Activated CD4-positive, alpha-beta memory T cell treated with anti-CD3 and anti-CD28 coated beads for 36 hours (primary cell): ENCODE measurements around the gene ZBTB25. TPM values are rescaled to one million over a fixed set of nuclear protein-coding genes. Genes with fewer than 3 reads are reported as not detected.

Source experiments
- CTCF ChIA-PET: fragments of 350-600 bp; sonication (Branson Sonifier 250); formaldehyde crosslinking; loops from one replicate; lab custom pipeline; 2021; ENCODE audit warnings: antibody characterized with exemption, inconsistent platforms; lab: Charles Lee
- POLR2A ChIA-PET: fragments of 350-600 bp; sonication (Branson Sonifier 250); formaldehyde crosslinking; loops from one replicate; lab custom pipeline; 2021; ENCODE audit warnings: antibody characterized with exemption; lab: Charles Lee
- DNase-seq: peaks from one replicate; pipeline ENCODE4 v3.0.0-alpha.2; 2020
- H3K27ac Mint-ChIP-seq: one replicate; pipeline ENCODE4 v1.8.0; 2021; ENCODE audit warnings: mixed read lengths
- H3K27me3 Mint-ChIP-seq: one replicate; pipeline ENCODE4 v1.8.0; 2021; ENCODE audit warnings: mixed read lengths
- H3K36me3 Mint-ChIP-seq: one replicate; pipeline ENCODE4 v1.8.0; 2021; ENCODE audit warnings: mixed read lengths
- H3K4me1 Mint-ChIP-seq: one replicate; pipeline ENCODE4 v1.8.0; 2021; ENCODE audit warnings: low read depth, mixed read lengths
- H3K4me3 Mint-ChIP-seq: one replicate; pipeline ENCODE4 v1.8.0; 2021; ENCODE audit warnings: mild to moderate bottlenecking, mixed read lengths
- H3K9me3 Mint-ChIP-seq: one replicate; pipeline ENCODE4 v1.8.0; 2021; ENCODE audit warnings: mixed read lengths
- intact Hi-C: fragments of 100-400 bp; cut with micrococcal nuclease; formaldehyde crosslinking; loops from one replicate; pipeline ENCODE4 v1.15.1; 2023
- total RNA-seq, 2 experiments: library from RNA; stranded (reverse); gene quantifications; one replicate each; pipeline ENCODE4 v1.2.3, GENCODE V29; 2021

Gene ZBTB25
- total RNA-seq, 2 experiments from 2014 or later, result 24.2 to 27.5 TPM

- no peaks in the 10 kb centered on the region for H3K27me3 Mint-ChIP-seq
- intact Hi-C loops, result loop anchor here (2.0 kb wide), 1 partner anchor 53 kb away; no protein-coding TSS in a partner anchor
- no peak overlapping the region for H3K27ac Mint-ChIP-seq
- H3K36me3 Mint-ChIP-seq, result no peaks in the 10 kb centered on the region
- ChIA-PET CTCF (interaction anchor here (0.8 to 6.0 kb wide), 8 partner anchors 9 to 416 kb away, joined by 3 to 71 read pairs (median 4); no protein-coding TSS in a partner anchor), POLR2A (interaction anchor here (0.6 to 1.5 kb wide), 2 partner anchors 8 to 35 kb away, joined by 3 read pairs; no protein-coding TSS in a partner anchor)
- no peaks in the 10 kb centered on the region for H3K9me3 Mint-ChIP-seq
- no peak for DNase-seq
- no peak overlapping the region for H3K4me3 Mint-ChIP-seq
- H3K4me1 Mint-ChIP-seq, result peaks cover 35% of the 10 kb centered on the region
Measured at GRCh38 chr14:64475585-64476273, 27.9 kb downstream of the ZBTB25 start.

DNA sequence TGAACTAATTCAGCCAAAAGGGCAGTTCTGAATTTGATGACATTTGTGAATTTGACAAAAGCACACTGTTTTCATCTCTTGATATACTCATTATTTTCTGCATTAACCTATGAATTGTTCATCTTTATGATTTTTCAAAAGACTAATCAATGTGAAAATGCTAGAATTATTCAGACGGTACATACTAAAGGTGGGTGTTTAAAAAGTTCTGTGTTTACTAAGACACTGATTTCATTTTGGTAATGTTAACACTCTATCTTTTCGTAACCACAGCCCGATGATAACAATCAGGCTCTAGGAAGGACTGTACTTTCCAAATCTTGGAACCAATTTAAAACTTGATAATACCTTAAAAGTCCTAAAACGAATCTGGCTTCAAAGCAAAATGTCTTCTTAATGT lies 28.9 kb downstream of the ZBTB25 start:
- Mint-ChIP-seq H3K4me1 (peaks cover 35% of the 10 kb centered on the region), H3K9me3 (no peaks in the 10 kb centered on the region), H3K27ac (no peak overlapping the region), H3K36me3 (no peaks in the 10 kb centered on the region), H3K27me3 (no peaks in the 10 kb centered on the region), H3K4me3 (no peak overlapping the region)
- intact Hi-C loops, result loop anchor here (2.0 kb wide), 1 partner anchor 52 kb away; no protein-coding TSS in a partner anchor
- DNase-seq, result no peak
- POLR2A ChIA-PET, result interaction anchor here (1.5 kb wide), 1 partner anchor 36 kb away, joined by 3 read pairs; no protein-coding TSS in a partner anchor
- CTCF ChIA-PET, result interaction anchor here (0.7 to 3.8 kb wide), 6 partner anchors 17 to 417 kb away, joined by 3 to 19 read pairs (median 4); no protein-coding TSS in a partner anchor

DNA sequence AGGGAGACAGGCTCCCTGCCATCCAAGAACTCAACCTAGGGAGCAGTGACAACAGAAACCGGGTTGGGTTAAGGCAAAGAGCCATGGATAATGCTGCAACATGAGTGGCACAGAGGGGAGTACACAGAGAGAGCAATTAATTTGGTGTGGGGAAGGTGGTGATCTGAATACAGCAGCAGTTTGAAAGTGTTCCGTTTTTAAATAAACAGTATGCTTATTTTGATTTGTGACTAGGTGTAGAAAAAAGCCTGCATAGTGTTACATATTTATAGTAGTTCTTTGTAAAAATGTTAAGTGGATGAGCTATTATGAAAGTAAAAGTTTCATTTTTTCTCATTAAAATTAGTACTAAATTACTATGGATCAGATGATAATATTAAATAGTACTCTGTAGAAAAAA lies 29.6 kb downstream of the ZBTB25 start:
- intact Hi-C loops, result loop anchor here (2.0 kb wide), 1 partner anchor 51 kb away; no protein-coding TSS in a partner anchor
- Mint-ChIP-seq H3K4me1 (peaks cover 38% of the 10 kb centered on the region), H3K9me3 (no peaks in the 10 kb centered on the region), H3K27ac (no peak overlapping the region), H3K4me3 (no peak overlapping the region), H3K36me3 (no peaks in the 10 kb centered on the region), H3K27me3 (no peaks in the 10 kb centered on the region)
- POLR2A ChIA-PET, result interaction anchor here (1.5 kb wide), 1 partner anchor 37 kb away, joined by 3 read pairs; no protein-coding TSS in a partner anchor
- CTCF ChIA-PET, result interaction anchor here (1.3 to 3.8 kb wide), 2 partner anchors 44 to 130 kb away, joined by 7 to 19 read pairs; no protein-coding TSS in a partner anchor
- DNase-seq, result no peak

- intact Hi-C loops, result loop anchor here (10.0 kb wide), 2 partner anchors 84 to 166 kb away; partner anchors contain the start of gene MTHFD1
Measured at GRCh38 chr14:64468451-64468850, 35.2 kb downstream of the ZBTB25 start.

GRCh38 chr14:64467566-64467965 lies 36.1 kb downstream of the ZBTB25 start:
- H3K27ac Mint-ChIP-seq, result no peak overlapping the region
- ChIA-PET CTCF (interaction anchor here (0.8 to 2.5 kb wide), 6 partner anchors 10 to 79 kb away, joined by 3 to 15 read pairs (median 7); partner anchors contain the start of gene MTHFD1), POLR2A (interaction anchor here (0.5 to 1.8 kb wide), 4 partner anchors 8 to 595 kb away, joined by 3 to 5 read pairs (median 4); no protein-coding TSS in a partner anchor)
- intact Hi-C loops, result loop anchor here (10.0 kb wide), 2 partner anchors 83 to 167 kb away; partner anchors contain the start of gene MTHFD1
- no peaks in the 10 kb centered on the region for H3K36me3 Mint-ChIP-seq
- H3K27me3 Mint-ChIP-seq, result no peaks in the 10 kb centered on the region
- H3K4me1 Mint-ChIP-seq, result peaks cover 44% of the 10 kb centered on the region
- DNase-seq, result no peak
- no peaks in the 10 kb centered on the region for H3K9me3 Mint-ChIP-seq
- H3K4me3 Mint-ChIP-seq, result no peak overlapping the region

More at GRCh38 chr14:64468451-64468850, 35.2 kb downstream of the ZBTB25 start:
- H3K27me3 Mint-ChIP-seq, result no peaks in the 10 kb centered on the region
- CTCF ChIA-PET, result interaction anchor here (0.6 to 3.2 kb wide), 2 partner anchors 14 to 39 kb away, joined by 4 to 15 read pairs; no protein-coding TSS in a partner anchor
- no peaks in the 10 kb centered on the region for H3K36me3 Mint-ChIP-seq
- H3K4me1 Mint-ChIP-seq, result peaks cover 44% of the 10 kb centered on the region
- POLR2A ChIA-PET, result no interaction called here
- H3K4me3 Mint-ChIP-seq, result no peak overlapping the region
- no peak overlapping the region for H3K27ac Mint-ChIP-seq
- H3K9me3 Mint-ChIP-seq, result no peaks in the 10 kb centered on the region
- DNase-seq, result no peak

DNA sequence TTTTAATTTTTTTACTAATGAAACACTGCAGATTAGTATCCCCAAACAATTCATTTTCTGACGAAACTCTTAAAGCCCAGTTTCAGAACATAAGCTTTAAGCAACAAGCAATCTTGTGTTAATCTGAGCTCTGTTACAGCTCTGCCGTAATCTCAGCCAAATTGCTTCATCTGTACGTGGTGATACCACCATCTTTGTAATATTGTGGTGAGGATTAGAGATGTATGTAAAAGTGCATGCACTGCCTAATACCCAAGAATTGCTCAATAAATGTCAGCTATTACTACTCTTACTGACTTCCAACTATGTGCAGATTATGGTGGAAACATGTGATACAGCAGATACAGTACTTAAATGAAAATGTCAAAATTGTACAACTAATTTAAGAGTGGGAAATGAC lies 36.5 kb downstream of the ZBTB25 start:
- peaks cover 44% of the 10 kb centered on the region for H3K4me1 Mint-ChIP-seq
- no peaks in the 10 kb centered on the region for H3K36me3 Mint-ChIP-seq
- intact Hi-C loops, result loop anchor here (10.0 kb wide), 2 partner anchors 82 to 168 kb away; partner anchors contain the start of gene MTHFD1
- ChIA-PET CTCF (interaction anchor here (0.8 to 2.5 kb wide), 8 partner anchors 9 to 79 kb away, joined by 3 to 15 read pairs (median 6); partner anchors contain the start of gene MTHFD1), POLR2A (interaction anchor here (0.5 to 1.8 kb wide), 6 partner anchors 9 to 594 kb away, joined by 3 to 5 read pairs (median 4); no protein-coding TSS in a partner anchor)
- no peak for DNase-seq
- no peaks in the 10 kb centered on the region for H3K27me3 Mint-ChIP-seq
- H3K27ac Mint-ChIP-seq, result no peak overlapping the region
- no peaks in the 10 kb centered on the region for H3K9me3 Mint-ChIP-seq
- H3K4me3 Mint-ChIP-seq, result no peak overlapping the region

DNA sequence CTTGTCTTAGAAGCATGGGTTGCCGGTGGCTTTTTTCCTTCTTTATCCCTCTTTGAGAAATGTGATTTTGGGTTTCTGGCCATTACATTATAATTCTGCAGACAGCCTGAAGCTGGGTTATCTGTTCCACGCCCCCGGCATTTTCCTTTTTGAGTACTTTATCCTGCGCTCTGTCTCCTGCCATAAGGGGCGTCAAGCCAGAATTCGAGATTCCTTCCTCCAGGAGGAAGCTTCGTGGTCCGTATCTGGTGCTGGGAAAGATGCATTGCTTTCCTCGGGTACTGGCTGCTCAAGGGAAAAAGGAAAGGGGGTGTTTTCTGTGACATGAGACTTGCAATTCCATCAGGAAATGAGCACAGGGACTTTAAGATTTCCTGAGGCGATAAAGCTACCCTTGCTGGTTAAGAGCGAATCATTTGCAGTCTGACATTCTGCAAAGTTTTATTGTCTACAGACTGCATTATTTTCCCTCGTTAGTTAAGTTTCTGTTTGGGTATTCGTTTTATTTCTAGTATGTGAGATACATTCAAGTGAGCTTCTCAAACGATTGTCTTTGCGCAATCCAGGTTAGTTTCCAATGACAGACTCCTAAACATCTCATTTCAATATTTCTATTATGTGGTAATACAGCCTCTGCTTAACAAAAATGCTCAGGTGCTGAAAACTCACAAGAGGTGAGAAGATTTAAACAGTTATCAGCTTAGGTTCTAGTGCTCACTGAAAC lies 37.6 kb downstream of the ZBTB25 start:
- peak overlapping the region; percentile 3 for H3K27ac Mint-ChIP-seq
- H3K4me3 Mint-ChIP-seq, result peak overlapping the region; percentile 65
- H3K9me3 Mint-ChIP-seq, result no peaks in the 10 kb centered on the region
- no peaks in the 10 kb centered on the region for H3K27me3 Mint-ChIP-seq
- H3K4me1 Mint-ChIP-seq, result peaks cover 37% of the 10 kb centered on the region
- ChIA-PET POLR2A (interaction anchor here (1.1 to 1.8 kb wide), 6 partner anchors 8 to 128 kb away, joined by 3 to 7 read pairs (median 4); partner anchors contain the start of genes MTHFD1 and ZBTB1), CTCF (interaction anchor here (1.0 to 2.5 kb wide), 8 partner anchors 10 to 121 kb away, joined by 4 to 15 read pairs (median 6); no protein-coding TSS in a partner anchor)
- intact Hi-C loops, result loop anchor here (1.0 to 10.0 kb wide), 4 partner anchors 15 to 169 kb away; partner anchors contain the start of gene MTHFD1
- H3K36me3 Mint-ChIP-seq, result peaks cover 3% of the 10 kb centered on the region
- DNase-seq, result no peak

DNA sequence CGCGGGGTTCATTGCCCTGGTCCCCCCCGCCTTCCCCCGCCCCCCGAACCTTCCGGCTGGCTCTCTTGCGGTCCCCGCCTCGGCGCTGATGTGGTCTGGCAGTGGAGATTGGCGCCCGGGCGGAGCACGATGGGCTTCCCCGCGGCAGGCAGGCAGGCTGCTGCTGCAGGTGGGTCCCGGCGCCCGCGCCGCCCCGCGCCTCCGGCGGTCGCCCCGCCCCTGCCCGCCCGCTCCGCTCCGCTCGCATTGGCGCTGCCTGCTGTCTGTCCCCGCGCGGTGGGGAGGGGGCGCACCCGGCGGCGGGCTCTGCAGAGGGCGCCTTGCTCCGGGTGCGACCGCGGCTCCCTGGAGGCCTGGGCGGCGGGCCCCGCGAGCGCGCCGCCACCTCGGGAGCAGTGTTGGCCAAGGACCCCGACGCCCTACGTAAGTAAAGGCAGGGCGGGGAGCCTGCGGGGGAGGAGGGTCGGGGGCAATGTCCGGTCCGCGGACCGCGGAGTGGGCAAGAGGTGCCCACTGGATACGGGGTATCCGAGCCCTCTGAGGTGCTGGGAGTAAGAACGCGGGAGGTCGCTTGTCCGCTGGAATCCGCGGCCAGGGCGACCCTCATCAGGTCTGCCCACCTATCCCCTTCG lies 38.3 kb downstream of the ZBTB25 start, which contains the start of gene AKAP5:
AKAP5 (plus strand) TSS at position 309 of the 632 bp plus-strand sequence. CDS start 2,896 bp downstream, outside the sequence.
- Mint-ChIP-seq H3K4me3 (peak within 1 kb of the TSS; percentile 75), H3K27ac (peak within 1 kb of the TSS; percentile 3), H3K4me1 (peaks cover 37% of the 10 kb centered on the region), H3K27me3 (no peaks in the 10 kb centered on the region), H3K9me3 (no peaks in the 10 kb centered on the region), H3K36me3 (peaks cover 4% of the 10 kb centered on the region)
- CTCF ChIA-PET, result interaction anchor here (0.7 to 3.5 kb wide), 8 partner anchors 14 to 426 kb away, joined by 3 to 20 read pairs (median 8); no protein-coding TSS in a partner anchor
- intact Hi-C loops, result loop anchor here (1.0 to 10.0 kb wide), 4 partner anchors 15 to 169 kb away; partner anchors contain the start of gene MTHFD1
- POLR2A ChIA-PET, result interaction anchor here (1.1 to 1.8 kb wide), 6 partner anchors 7 to 127 kb away, joined by 3 to 7 read pairs (median 4); partner anchors contain the start of genes MTHFD1 and ZBTB1
- DNase-seq, result peak; percentile 69

GRCh38 chr14:64464651-64465050 lies 39.0 kb downstream of the ZBTB25 start:
- Mint-ChIP-seq H3K4me3 (peak overlapping the region; percentile 75), H3K4me1 (peaks cover 43% of the 10 kb centered on the region), H3K27me3 (no peaks in the 10 kb centered on the region), H3K36me3 (peaks cover 10% of the 10 kb centered on the region), H3K27ac (no peak overlapping the region), H3K9me3 (no peaks in the 10 kb centered on the region)
- CTCF ChIA-PET, result interaction anchor here (0.7 to 3.5 kb wide), 7 partner anchors 14 to 427 kb away, joined by 3 to 20 read pairs (median 3); no protein-coding TSS in a partner anchor
- intact Hi-C loops, result loop anchor here (1.0 to 10.0 kb wide), 4 partner anchors 14 to 170 kb away; partner anchors contain the start of gene MTHFD1
- POLR2A ChIA-PET, result interaction anchor here (1.9 kb wide), 1 partner anchor 40 kb away, joined by 5 read pairs; the partner anchor contains the start of gene ZBTB1
- no peak for DNase-seq

DNA sequence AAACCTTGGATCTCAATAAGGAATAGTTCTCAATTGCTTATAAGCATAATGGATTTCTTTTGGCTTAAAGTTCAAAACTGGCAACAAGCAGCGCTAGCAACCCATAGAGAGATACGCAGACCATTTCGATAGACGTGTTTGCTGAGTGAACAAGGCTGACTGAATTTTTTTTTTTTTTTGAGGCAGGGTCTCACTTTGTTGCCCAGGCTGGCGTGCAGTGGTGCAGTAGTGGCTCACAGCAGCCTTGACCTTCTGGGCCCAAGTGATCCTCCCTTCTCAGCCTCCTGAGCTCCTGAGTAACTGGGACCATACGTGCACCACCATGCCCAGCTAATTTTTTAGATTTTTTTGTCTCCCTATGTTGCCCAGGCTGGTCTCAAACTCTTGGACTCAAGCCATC lies 39.8 kb downstream of the ZBTB25 start:
- Mint-ChIP-seq H3K4me3 (no peak overlapping the region), H3K36me3 (peaks cover 17% of the 10 kb centered on the region), H3K4me1 (peaks cover 44% of the 10 kb centered on the region), H3K27ac (no peak overlapping the region), H3K9me3 (no peaks in the 10 kb centered on the region), H3K27me3 (no peaks in the 10 kb centered on the region)
- CTCF ChIA-PET, result interaction anchor here (0.7 to 3.5 kb wide), 7 partner anchors 15 to 173 kb away, joined by 3 to 20 read pairs (median 3); no protein-coding TSS in a partner anchor
- intact Hi-C loops, result loop anchor here (2.0 to 10.0 kb wide), 3 partner anchors 13 to 171 kb away; partner anchors contain the start of gene MTHFD1
- DNase-seq, result no peak
- POLR2A ChIA-PET, result interaction anchor here (0.5 to 1.9 kb wide), 3 partner anchors 17 to 77 kb away, joined by 3 to 5 read pairs (median 3); partner anchors contain the start of genes HSPA2 and ZBTB1
